BE2C (cell line): ENCODE results near the gene NIT1.

Experiments
- DNase-seq: peaks from one replicate; pipeline ENCODE4 v3.0.0-alpha.2; 2020
- H3K27me3 ChIP-seq: fragments of 250-450 bp; sonication (Bioruptor Pico); 2 replicates; pipeline ENCODE4 v1.5.1; 2020; ENCODE audit warnings: mild to moderate bottlenecking
- H3K36me3 ChIP-seq: fragments of 250-450 bp; sonication (Bioruptor Pico); 2 replicates; pipeline ENCODE4 v1.5.1; 2020; ENCODE audit warnings: mild to moderate bottlenecking
- H3K4me1 ChIP-seq: fragments of 250-450 bp; sonication (Bioruptor Pico); 2 replicates; pipeline ENCODE4 v1.5.1; 2020
- H3K4me3 ChIP-seq: 2 replicates; pipeline ENCODE4 v1.5.1; 2011; ENCODE audit warnings: low read depth, low read length
- H3K9me3 ChIP-seq: fragments of 250-450 bp; sonication (Bioruptor Pico); 2 replicates; pipeline ENCODE4 v1.5.1; 2020
- CTCF ChIP-seq: IDR thresholded peaks from 2 replicates; pipeline ENCODE4 v1.5.1; 2012; ENCODE audit warnings: mild to moderate bottlenecking, low read depth, low read length

Gene NIT1

GRCh38 chr1:161077426-161077825, 40.5 kb upstream of the NIT1 start:
- Histone ChIP-seq H3K4me1 (no peaks in the 10 kb centered on the region; the same call in 1 of the 2 replicates), H3K9me3 (no peaks in the 10 kb centered on the region), H3K4me3 (no peak overlapping the region), H3K27me3 (no peaks in the 10 kb centered on the region), H3K36me3 (no peaks in the 10 kb centered on the region)
- no peak for DNase-seq
- TF ChIP-seq CTCF = no peak

GRCh38 chr1:161079436-161080110, 38.3 kb upstream of the NIT1 start:
- H3K9me3 ChIP-seq = no peaks in the 10 kb centered on the region
- no peak for TF ChIP-seq CTCF
- H3K4me3 ChIP-seq = no peak overlapping the region
- H3K36me3 ChIP-seq = no peaks in the 10 kb centered on the region
- no peaks in the 10 kb centered on the region for H3K27me3 ChIP-seq
- no peak for DNase-seq
- peaks cover 5% of the 10 kb centered on the region for H3K4me1 ChIP-seq

- Histone ChIP-seq H3K4me1 (peaks cover 5% of the 10 kb centered on the region), H3K27me3 (no peaks in the 10 kb centered on the region)
These were observed 37.2 kb upstream of the NIT1 start for GRCh38 chr1:161080441-161081405.

GRCh38 chr1:161081519-161081918, 36.4 kb upstream of the NIT1 start:
- Histone ChIP-seq H3K9me3 (no peaks in the 10 kb centered on the region), H3K36me3 (no peaks in the 10 kb centered on the region), H3K4me1 (peaks cover 5% of the 10 kb centered on the region), H3K27me3 (no peaks in the 10 kb centered on the region), H3K4me3 (no peak overlapping the region)
- DNase-seq = no peak
- TF ChIP-seq CTCF = no peak

More at GRCh38 chr1:161080441-161081405, 37.2 kb upstream of the NIT1 start:
- TF ChIP-seq CTCF = no peak
- Histone ChIP-seq H3K9me3 (no peaks in the 10 kb centered on the region), H3K36me3 (no peaks in the 10 kb centered on the region), H3K4me3 (no peak overlapping the region)
- DNase-seq = no peak

GRCh38 chr1:161082483-161082882, 35.4 kb upstream of the NIT1 start:
- H3K36me3 ChIP-seq = no peaks in the 10 kb centered on the region
- H3K4me3 ChIP-seq = no peak overlapping the region
- TF ChIP-seq CTCF = no peak
- peaks cover 5% of the 10 kb centered on the region for H3K4me1 ChIP-seq
- no peaks in the 10 kb centered on the region for H3K27me3 ChIP-seq
- H3K9me3 ChIP-seq = no peaks in the 10 kb centered on the region
- DNase-seq = no peak
